NCI-H2227 treated with DMSO at 0.1 percent for 48 hours (cell line): ENCODE data around the gene C1orf226.

Source experiments
- DNase-seq: peaks from one replicate; lab custom pipeline; 2025; lab: John Stamatoyannopoulos, UW

The C1orf226 gene

GRCh38 chr1:162365284-162366020, 16.1 kb upstream of the C1orf226 start:
- no peak for DNase-seq

GRCh38 chr1:162366149-162366548, 15.4 kb upstream of the C1orf226 start:
- no peak for DNase-seq

GRCh38 chr1:162366671-162367070, 14.9 kb upstream of the C1orf226 start:
- no peak for DNase-seq

- no peak for DNase-seq
These were observed 14.5 kb upstream of the C1orf226 start for GRCh38 chr1:162367073-162367472.

GRCh38 chr1:162367772-162368171, 13.8 kb upstream of the C1orf226 start:
- no peak for DNase-seq

- no peak for DNase-seq
These were observed 13.1 kb upstream of the C1orf226 start for GRCh38 chr1:162368451-162368850.

- DNase-seq, result no peak
These were observed 12.0 kb upstream of the C1orf226 start for GRCh38 chr1:162369571-162369970.

GRCh38 chr1:162370161-162370560, 11.4 kb upstream of the C1orf226 start:
- no peak for DNase-seq

GRCh38 chr1:162370721-162371120, 10.8 kb upstream of the C1orf226 start:
- DNase-seq, result no peak

- DNase-seq, result no peak
These were observed 9.9 kb upstream of the C1orf226 start for GRCh38 chr1:162371611-162372010.

- no peak for DNase-seq
These were observed 9.1 kb upstream of the C1orf226 start for GRCh38 chr1:162372159-162373071.

GRCh38 chr1:162373072-162373427, 8.5 kb upstream of the C1orf226 start:
- no peak for DNase-seq

- no peak for DNase-seq
These were observed 7.8 kb upstream of the C1orf226 start for GRCh38 chr1:162373541-162374260.

- DNase-seq, result no peak
These were observed 7.1 kb upstream of the C1orf226 start for GRCh38 chr1:162374406-162374805.

- no peak for DNase-seq
These were observed 6.1 kb upstream of the C1orf226 start for GRCh38 chr1:162375463-162375862.

GRCh38 chr1:162376691-162377090, 4.8 kb upstream of the C1orf226 start, which contains the start of gene SPATA46:
SPATA46 (minus strand) TSS chr1:162376854; CDS start chr1:162376790, 64 bp downstream.
- no peak for DNase-seq

- no peak for DNase-seq
These were observed 1.3 kb upstream of the C1orf226 start for GRCh38 chr1:162380061-162380846.

GRCh38 chr1:162381941-162382750, 618 bp downstream of the C1orf226 start:
- DNase-seq, result no peak

GRCh38 chr1:162383091-162383490, 1.6 kb downstream of the C1orf226 start:
- no peak for DNase-seq

- DNase-seq, result no peak
These were observed 2.0 kb downstream of the C1orf226 start for GRCh38 chr1:162383516-162383915.

- DNase-seq, result no peak
These were observed 2.6 kb downstream of the C1orf226 start for GRCh38 chr1:162384116-162384515.
